SK-N-SH (cell line): ENCODE results near the gene SLC49A3. TPM values are rescaled to one million over a fixed set of nuclear protein-coding genes. Genes with fewer than 3 reads are reported as not detected.
A peak's percentile ranks its signal among the peaks of the same experiment; 100 is the strongest.

ENCODE experiments used
- CTCF ChIA-PET: fragments of 300-600, 350-600 bp; formaldehyde crosslinking; extraction: SDS; loops from one replicate; lab custom pipeline; 2021; lab: Yijun Ruan, JAX
- POLR2A ChIA-PET: fragments of 350-600 bp; sonication (Branson Sonifier 250); formaldehyde crosslinking; extraction: SDS; loops from one replicate; lab custom pipeline; 2020; ENCODE audit warnings: antibody characterized with exemption, inconsistent platforms; lab: Yijun Ruan, JAX
- DNase-seq: peaks from one replicate; pipeline ENCODE4 v3.0.0; 2012
- H2AFZ ChIP-seq: fragments of 200-600 bp; sonication (generic); 2 replicates; pipeline ENCODE4 v1.8.1; 2016; ENCODE audit warnings: antibody characterized with exemption, mild to moderate bottlenecking, low read depth
- H3F3A ChIP-seq: fragments of 200-600 bp; sonication (generic); replicated peaks from 2 replicates; pipeline ENCODE3; 2016; ENCODE audit warnings: antibody characterized with exemption, mild to moderate bottlenecking; ENCODE audit not compliant: insufficient read depth
- H3K27ac ChIP-seq, 2 experiments: fragments of 200-500 bp in 1 of 2; fragments of 200-600 bp in 1 of 2; sonication (Bioruptor generic) in 1 of 2; sonication (generic), shearing (Covaris generic) in 1 of 2; 2 replicates each; pipeline versions ENCODE4 v1.5.1 to v1.6.1; 2014 to 2016; ENCODE audit warnings: low read depth in 2 of 2, inconsistent platforms in 1 of 2, low read length in 1 of 2, mild to moderate bottlenecking in 1 of 2, mixed read lengths in 1 of 2
- H3K27me3 ChIP-seq: fragments of 200-600 bp; sonication (generic), shearing (Covaris generic); 2 replicates; pipeline ENCODE4 v1.6.1; 2016; ENCODE audit warnings: mixed run types; ENCODE audit not compliant: insufficient read depth
- H3K36me3 ChIP-seq, 2 experiments: fragments of 200-500 bp in 1 of 2; fragments of 200-600 bp in 1 of 2; sonication (Bioruptor generic) in 1 of 2; sonication (generic) in 1 of 2; replicated peaks in 1 of 2; 2 replicates each; pipeline versions ENCODE3 to v1.5.1; 2014 to 2016; ENCODE audit warnings: low read length in 1 of 2, mild to moderate bottlenecking in 1 of 2; ENCODE audit not compliant: insufficient read depth in 2 of 2, control insufficient read depth in 1 of 2
- H3K4me1 ChIP-seq, 2 experiments: fragments of 200-500 bp in 1 of 2; fragments of 200-600 bp in 1 of 2; sonication (Bioruptor generic) in 1 of 2; sonication (generic), shearing (Covaris generic) in 1 of 2; 2 replicates each; pipeline versions ENCODE4 v1.5.1 to v1.6.1; 2014 to 2016; ENCODE audit warnings: low read depth in 1 of 2, low read length in 1 of 2, mixed run types in 1 of 2; ENCODE audit not compliant: insufficient read depth in 2 of 2, control insufficient read depth in 1 of 2
- H3K4me2 ChIP-seq: fragments of 200-600 bp; sonication (generic), shearing (Covaris generic); 2 replicates; pipeline ENCODE4 v1.6.1; 2017; ENCODE audit warnings: mixed run types
- H3K4me3 ChIP-seq, 2 experiments: fragments of 200-500 bp in 1 of 2; fragments of 200-600 bp in 1 of 2; sonication (Bioruptor generic) in 1 of 2; sonication (generic), shearing (Covaris generic) in 1 of 2; 2 replicates each; pipeline versions ENCODE4 v1.5.1 to v1.8.1; 2014 to 2016; ENCODE audit warnings: low read depth in 2 of 2, inconsistent platforms in 1 of 2, low read length in 1 of 2, mild to moderate bottlenecking in 1 of 2, mixed read lengths in 1 of 2, moderate library complexity in 1 of 2
- H3K79me2 ChIP-seq: fragments of 200-600 bp; sonication (generic); 2 replicates; pipeline ENCODE4 v1.8.1; 2017; ENCODE audit warnings: mild to moderate bottlenecking; ENCODE audit not compliant: insufficient read depth
- H3K9ac ChIP-seq: fragments of 200-600 bp; sonication (generic); 2 replicates; pipeline ENCODE4 v1.6.1; 2017; ENCODE audit warnings: mixed run types
- H3K9me2 ChIP-seq: fragments of 200-600 bp; sonication (generic); 2 replicates; pipeline ENCODE4 v1.6.1; 2017; ENCODE audit warnings: mixed run types
- H3K9me3 ChIP-seq: fragments of 200-600 bp; sonication (generic); 2 replicates; pipeline ENCODE4 v1.6.1; 2017; ENCODE audit warnings: mixed run types, mild to moderate bottlenecking, moderate library complexity
- H4K20me1 ChIP-seq: fragments of 200-600 bp; sonication (generic); 2 replicates; pipeline ENCODE4 v1.6.1; 2017; ENCODE audit warnings: mild to moderate bottlenecking, mixed run types; ENCODE audit not compliant: insufficient read depth
- CHD2 ChIP-seq: fragments of 150-350 bp; IDR thresholded peaks from 2 replicates; pipeline ENCODE4 v1.6.1; 2018; ENCODE audit warnings: low read length; ENCODE audit not compliant: partially characterized antibody
- CTCF ChIP-seq: fragments of 200-600 bp; sonication (generic); IDR thresholded peaks from 2 replicates; pipeline ENCODE4 v1.6.1; 2017; ENCODE audit warnings: antibody characterized with exemption, mild to moderate bottlenecking, moderate library complexity
- ELF1 ChIP-seq: IDR thresholded peaks from 2 replicates; pipeline ENCODE4 v1.4.0; 2012
- EZH2phosphoT487 ChIP-seq: fragments of 200-600 bp; sonication (generic); IDR thresholded peaks from 2 replicates; pipeline ENCODE4 v1.6.1; 2017; ENCODE audit warnings: low read depth, mixed run types, mild to moderate bottlenecking, antibody characterized with exemption, moderate library complexity, borderline replicate concordance
- FOSL2 ChIP-seq: IDR thresholded peaks from 2 replicates; pipeline ENCODE4 v1.4.0; 2012; ENCODE audit warnings: low read depth, mild to moderate bottlenecking, moderate library complexity, borderline replicate concordance
- FOXJ3 ChIP-seq: sonication (generic); formaldehyde crosslinking; IDR thresholded peaks from 2 replicates; pipeline ENCODE4 v1.5.1; 2020; ENCODE audit warnings: mild to moderate bottlenecking, missing genetic modification reagents
- FOXM1 ChIP-seq: IDR thresholded peaks from 2 replicates; pipeline ENCODE4 v1.4.0; 2012; ENCODE audit warnings: low read depth, mild to moderate bottlenecking
- GABPA ChIP-seq: IDR thresholded peaks from 2 replicates; pipeline ENCODE4 v1.4.0; 2012; ENCODE audit warnings: low read depth, mild to moderate bottlenecking
- IRF3 ChIP-seq: fragments of 150-350 bp; IDR thresholded peaks from 2 replicates; pipeline ENCODE4 v1.6.1; 2016; ENCODE audit warnings: mild to moderate bottlenecking, low read depth, low read length
- JUND ChIP-seq: IDR thresholded peaks from 2 replicates; pipeline ENCODE4 v1.4.0; 2012
- MAX ChIP-seq: IDR thresholded peaks from 2 replicates; pipeline ENCODE4 v1.4.0; 2012; ENCODE audit warnings: low read depth
- MEF2A ChIP-seq: IDR thresholded peaks from 2 replicates; pipeline ENCODE4 v1.4.0; 2012; ENCODE audit warnings: low read depth, borderline replicate concordance
- MXI1 ChIP-seq: IDR thresholded peaks from 2 replicates; pipeline ENCODE4 v1.6.1; 2012; ENCODE audit warnings: mild to moderate bottlenecking, low read depth, low read length, improper control_type of control experiment
- PBX3 ChIP-seq: IDR thresholded peaks from 2 replicates; pipeline ENCODE4; 2012
- RAD21 ChIP-seq: IDR thresholded peaks from 2 replicates; pipeline ENCODE4 v1.6.1; 2012; ENCODE audit warnings: mild to moderate bottlenecking, low read length
- RXRA ChIP-seq: IDR thresholded peaks from 2 replicates; pipeline ENCODE4 v1.4.0; 2012; ENCODE audit warnings: low read depth, mild to moderate bottlenecking, borderline replicate concordance
- TAF1 ChIP-seq: IDR thresholded peaks from 2 replicates; pipeline ENCODE4 v1.6.1; 2012; ENCODE audit warnings: low read depth, mild to moderate bottlenecking, low read length, moderate library complexity, borderline replicate concordance
- USF1 ChIP-seq: IDR thresholded peaks from 2 replicates; pipeline ENCODE4 v1.4.0; 2012; ENCODE audit warnings: low read depth, borderline replicate concordance
- USF2 ChIP-seq: fragments of 150-350 bp; IDR thresholded peaks from 2 replicates; pipeline ENCODE4 v1.6.1; 2017; ENCODE audit warnings: antibody characterized with exemption, low read length, low read depth, borderline replicate concordance
- WGBS: methylation state at CpG from one replicate; pipeline ENCODE4 v1.1.6; 2017; ENCODE audit warnings: low lambda C conversion rate; 5-methylcytosine and 5-hydroxymethylcytosine counted together
- polyA plus RNA-seq, 3 experiments: library from polyadenylated mRNA; depleted of rRNA; stranded (reverse); fragments of >200 nt; gene quantifications; 2 replicates each; pipeline ENCODE4 v1.2.3, GENCODE V29; 2012

SLC49A3 gene
- polyA plus RNA-seq, 1 of the 3 experiments (the other 2 are of a cell fraction), result 0.05 TPM

GRCh38 chr4:663438-664428, 25.2 kb downstream of the SLC49A3 start:
- H3K9me2 ChIP-seq, result no peaks in the 10 kb centered on the region
- peak; percentile 95 for DNase-seq
- H4K20me1 ChIP-seq, result no peaks in the 10 kb centered on the region
- peak overlapping the region; percentile 70 for H3K4me2 ChIP-seq
- peak overlapping the region; percentile 61 to 66; a peak in 3 of 4 replicates for H3K4me3 ChIP-seq
- CTCF ChIA-PET, result interaction anchor here (0.7 to 1.4 kb wide), 4 partner anchors 8 to 20 kb away, joined by 3 to 9 read pairs (median 4); partner anchors contain the start of gene ATP5ME
- H3K27ac ChIP-seq, result peak overlapping the region in 1 of 2 experiments; percentile 82; a peak in 2 of 4 replicates
- peak overlapping the region; percentile 44 for H3K9ac ChIP-seq
- H2AFZ ChIP-seq, result peak overlapping the region; percentile 68; the same call in 1 of the 2 replicates
- POLR2A ChIA-PET, result interaction anchor here (1.0 to 2.4 kb wide), 2 partner anchors 10 to 17 kb away, joined by 5 to 24 read pairs; partner anchors contain the start of genes ATP5ME and MYL5
- H3K9me3 ChIP-seq, result no peaks in the 10 kb centered on the region
- H3K79me2 ChIP-seq, result no peaks in the 10 kb centered on the region
- H3K36me3 ChIP-seq, result no peaks in the 10 kb centered on the region
- H3F3A ChIP-seq, result no peaks in the 10 kb centered on the region
- peaks cover 0 to 22% of the 10 kb centered on the region in 2 experiments; a peak in 1 of 4 replicates for H3K4me1 ChIP-seq
- no peaks in the 10 kb centered on the region for H3K27me3 ChIP-seq
- WGBS, result 14% methylated on average over 9 of the region's 80 CpGs
- TF ChIP-seq JUND (no peak), RXRA (no peak), CTCF (peak; percentile 21; the same call in 1 of the 2 replicates), USF1 (peak; percentile 80), TAF1 (no peak), RAD21 (no peak), FOXJ3 (no peak), IRF3 (no peak), PBX3 (no peak), USF2 (0 out of 2 replicates have a peak, but pooled peaks have one; percentile 5), EZH2phosphoT487 (no peak), MAX (no peak; the same call in 1 of the 2 replicates), MXI1 (0 out of 2 replicates have a peak, but pooled peaks have one; percentile 42), GABPA (peak; percentile 67), FOSL2 (no peak), FOXM1 (no peak), MEF2A (no peak), ELF1 (no peak), CHD2 (no peak)
